Pancreas (tissue), 10 donors: ENCODE measurements around the gene MEGF11. TPM values are rescaled to one million over a fixed set of nuclear protein-coding genes. Genes with fewer than 3 reads are reported as not detected.

Experiments
- ATAC-seq, 4 donors: fragments of 200-7000 bp; cut with Tn5 transposase; one replicate each; pipeline versions ENCODE4 v1.8.0 to v1.9.1; 2020; ENCODE audit warnings: mild to moderate bottlenecking in 4 of 4, moderate library complexity in 4 of 4
- DNase-seq, 6 donors: peaks; one replicate each; pipeline ENCODE4 v3.0.0-alpha.2; 2020
- FAIRE-seq: peaks from 2 replicates; lab custom pipeline; 2012; peaks lifted over from hg19 to GRCh38; lab: Jason Lieb, UNC
- H3K27ac ChIP-seq, 4 donors: fragments of 200-600 bp; sonication (generic); 1 replicate in 3 of 4; 2 replicates in 1 of 4; pipeline versions ENCODE4 v1.5.0 to v1.8.0; 2020
- H3K27me3 ChIP-seq, 4 donors: fragments of 200-600 bp; one replicate each; pipeline ENCODE4 v1.8.0; 2021
- H3K36me3 ChIP-seq, 3 donors: fragments of 200-600 bp; sonication (generic) in 1 of 3; one replicate each; pipeline versions ENCODE4 v1.5.0 to v1.8.0; 2020 to 2021
- H3K4me1 ChIP-seq, 3 donors: fragments of 200-600 bp; one replicate each; pipeline ENCODE4 v1.8.0; 2021
- H3K4me3 ChIP-seq, 4 donors: fragments of 200-600 bp; sonication (generic) in 2 of 4; one replicate each; pipeline versions ENCODE4 v1.5.0 to v1.8.0; 2020 to 2021
- H3K9me3 ChIP-seq, 4 donors: fragments of 200-600 bp; one replicate each; pipeline ENCODE4 v1.8.0; 2021
- CTCF ChIP-seq, 4 donors: fragments of 200-600 bp; sonication (generic) in 3 of 4; IDR thresholded peaks; one replicate each; pipeline versions ENCODE4 v1.5.0 to v1.8.0; 2021; ENCODE audit warnings: antibody characterized with exemption in 4 of 4
- WGBS, 2 donors: extraction: QIAGEN DNeasy Blood & Tissue Kit; methylation state at CpG; one replicate each; pipeline ENCODE4 v1.1.7; 2013; 5-methylcytosine and 5-hydroxymethylcytosine counted together
- intact Hi-C, 3 donors: fragments of 100-400 bp; cut with DNase I; formaldehyde crosslinking; loops; one replicate each; pipeline versions ENCODE4 v1.11.1 to v1.14.2; 2022
- polyA plus RNA-seq, 2 donors: library from polyadenylated mRNA; stranded (reverse); fragments of 200-250 nt; gene quantifications; one replicate each; pipeline ENCODE4 v1.2.3, GENCODE V29; 2013
- total RNA-seq, 6 donors: library from RNA; stranded (reverse); fragmentation: NEBNext Ultra II Directional in 4 of 6; extraction: Animal tissue kit (Norgen Biotek cat#: 25700) in 4 of 6; gene quantifications; one replicate each; pipeline versions ENCODE4 v1.2.1 to v1.2.4, GENCODE V29; 2021 to 2023
- donor health status: healthy with polysubstance abuse.
- donor health status: DM: no; HTN: no; CAD: no; lungs with moderate emphysema.
- donor health status: DM: no; HTN: no; CAD: no.
- donor health status: control.
- donor health status: control.
- donor health status: Bipolar disorder and iron deficiency.
- donor health status: DM: yes; HTN: yes; CAD: no.
- donor health status: DM: no; HTN: no; CAD: no.
- donor health status: DM: no; HTN: no; CAD: no.
- donor health status: DM: yes; HTN: yes; CAD: no.

The MEGF11 gene
- total and polyA plus RNA-seq, 8 donors, result 0.19 to 0.87 (median 0.37) TPM

- intact Hi-C loops, result no loop called here
- no peaks in the 10 kb centered on the region for H3K36me3 ChIP-seq
- no peak for TF ChIP-seq CTCF (IDR thresholded peaks at IDR 0.05)
- H3K27me3 ChIP-seq, result no peaks in the 10 kb centered on the region
- 83 to 85% methylated on average over 7 of the region's 7 CpGs for WGBS, 2 donors
- DNase-seq (no peak), FAIRE-seq (no peak), ATAC-seq (no peak)
- no peaks in the 10 kb centered on the region for H3K9me3 ChIP-seq
- H3K4me1 ChIP-seq, result peaks cover 0 to 21% (median 14%) of the 10 kb centered on the region in 3 donors
- H3K4me3 ChIP-seq, result no peak overlapping the region
- H3K27ac ChIP-seq, result no peak overlapping the region
These were observed 337.4 kb downstream of the MEGF11 start for GRCh38 chr15:65916041-65916663.

DNA sequence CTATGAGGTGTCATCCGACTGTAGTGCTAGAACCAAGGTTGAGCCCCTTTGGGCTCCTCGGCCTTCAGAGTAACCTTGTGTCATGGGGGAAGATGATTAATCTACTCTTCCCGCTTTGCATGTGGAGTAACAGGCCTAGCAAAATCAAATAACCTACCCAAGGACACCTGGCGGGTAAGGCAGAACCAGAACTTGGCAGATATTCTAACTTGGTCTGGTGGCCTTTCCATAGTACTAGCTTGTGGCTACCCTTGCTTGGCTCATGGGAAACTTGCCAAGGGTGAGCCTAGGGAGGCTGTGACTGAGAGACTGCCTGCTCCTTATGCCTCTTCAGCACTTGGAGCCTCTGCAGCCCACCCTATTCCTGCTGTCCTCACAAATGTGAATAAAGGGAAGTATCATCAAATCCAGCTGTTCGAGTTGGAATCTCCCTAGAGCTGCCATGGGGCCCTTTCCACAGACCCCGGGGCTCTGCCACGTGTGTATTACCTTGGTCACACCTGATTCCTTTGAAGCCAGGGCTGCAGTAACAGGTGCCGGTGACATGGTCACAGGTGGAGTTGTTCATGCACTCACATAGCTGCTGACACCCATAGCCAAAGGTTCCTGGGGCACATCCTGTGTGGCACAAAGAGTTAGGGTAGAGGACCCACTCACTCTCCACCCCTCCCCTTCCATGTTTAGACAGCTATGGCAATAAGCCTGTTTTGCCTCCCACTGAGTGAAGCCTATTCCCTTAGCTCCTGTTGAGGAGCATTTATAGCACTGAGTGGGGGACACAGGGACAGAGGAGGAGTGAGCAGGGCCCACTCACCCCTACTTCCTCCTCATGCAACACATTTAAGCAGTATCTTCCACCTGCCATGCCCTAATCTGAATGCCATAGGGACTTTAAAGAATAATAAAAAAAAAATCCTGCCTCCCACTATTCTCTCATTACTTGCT, 338.3 kb downstream of the MEGF11 start:
- Histone ChIP-seq H3K27me3 (no peaks in the 10 kb centered on the region), H3K27ac (peak overlapping the region in 3 of 4 donors; percentile 33 to 37 (median 34)), H3K36me3 (no peaks in the 10 kb centered on the region), H3K9me3 (no peaks in the 10 kb centered on the region), H3K4me3 (no peak overlapping the region), H3K4me1 (peaks cover 0 to 21% (median 14%) of the 10 kb centered on the region in 3 donors)
- FAIRE-seq (no peak), ATAC-seq (peak; percentile 43 to 67 (median 62)), DNase-seq (peak in 3 of 6 donors; percentile 46 to 58 (median 54))
- intact Hi-C loops, result no loop called here
- 26 to 27% methylated on average over 8 of the region's 8 CpGs for whole genome bisulfite sequencing, 2 donors
- no peak for TF ChIP-seq CTCF (IDR thresholded peaks at IDR 0.05)

- ATAC-seq (no peak), DNase-seq (no peak), FAIRE-seq (no peak)
- Histone ChIP-seq H3K9me3 (no peaks in the 10 kb centered on the region), H3K36me3 (no peaks in the 10 kb centered on the region), H3K4me3 (no peak overlapping the region), H3K27ac (peak overlapping the region in 3 of 4 donors; percentile 33 to 37 (median 34)), H3K4me1 (peaks cover 0 to 21% (median 14%) of the 10 kb centered on the region in 3 donors), H3K27me3 (no peaks in the 10 kb centered on the region)
- intact Hi-C loops, result no loop called here
- WGBS, 2 donors, result 73 to 74% methylated on average over 4 of the region's 4 CpGs
- TF ChIP-seq CTCF (IDR thresholded peaks at IDR 0.05), result no peak
These were observed 339.2 kb downstream of the MEGF11 start for GRCh38 chr15:65914386-65914785.

DNA sequence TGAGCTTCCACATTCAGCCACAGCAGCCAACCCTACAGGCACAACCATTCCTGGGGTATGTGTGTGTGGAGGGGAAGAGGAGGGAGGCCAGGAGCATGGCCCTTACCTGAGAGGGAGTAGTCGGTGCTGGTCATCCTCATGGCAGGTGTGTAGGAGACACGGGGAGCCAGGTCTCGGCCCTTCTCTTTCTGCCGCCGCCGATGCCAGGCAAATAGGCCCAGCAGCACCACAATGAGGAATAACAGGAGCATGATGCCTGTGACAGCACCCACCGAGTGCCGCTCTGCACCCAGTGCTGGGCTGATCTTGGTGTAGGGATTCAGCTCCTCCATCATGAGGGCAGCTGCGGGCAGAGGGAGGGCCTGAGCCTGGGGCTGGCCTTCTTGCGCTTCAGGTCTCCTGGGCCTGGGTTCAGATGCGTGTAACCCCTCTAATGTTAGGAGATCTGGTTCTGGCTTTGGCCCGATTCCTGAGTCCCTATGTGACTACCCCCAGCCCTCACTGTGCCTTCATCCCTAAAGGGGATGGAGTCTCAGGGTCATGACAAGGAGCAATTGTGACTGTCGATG, 339.8 kb downstream of the MEGF11 start:
- no peak for ATAC-seq
- Histone ChIP-seq H3K9me3 (no peaks in the 10 kb centered on the region), H3K4me1 (peaks cover 0 to 21% (median 14%) of the 10 kb centered on the region in 3 donors), H3K27me3 (no peaks in the 10 kb centered on the region), H3K36me3 (no peaks in the 10 kb centered on the region), H3K27ac (peak overlapping the region in 1 of 4 donors; percentile 3), H3K4me3 (no peak overlapping the region)
- no peak for FAIRE-seq
- 93 to 94% methylated on average over 11 to 13 of the region's 13 CpGs for WGBS, 2 donors
- intact Hi-C loops, result no loop called here
- no peak for DNase-seq
- no peak for TF ChIP-seq CTCF (IDR thresholded peaks at IDR 0.05)
